SK-N-SH (cell line): ENCODE data around the gene STEAP3. TPM values are rescaled to one million over a fixed set of nuclear protein-coding genes. Genes with fewer than 3 reads are reported as not detected.

ENCODE experiments used
- CTCF ChIA-PET: fragments of 300-600, 350-600 bp; formaldehyde crosslinking; extraction: SDS; loops from one replicate; lab custom pipeline; 2021; lab: Yijun Ruan, JAX
- POLR2A ChIA-PET: fragments of 350-600 bp; sonication (Branson Sonifier 250); formaldehyde crosslinking; extraction: SDS; loops from one replicate; lab custom pipeline; 2020; ENCODE audit warnings: antibody characterized with exemption, inconsistent platforms; lab: Yijun Ruan, JAX
- DNase-seq: peaks from one replicate; pipeline ENCODE4 v3.0.0; 2012
- H2AFZ ChIP-seq: fragments of 200-600 bp; sonication (generic); 2 replicates; pipeline ENCODE4 v1.8.1; 2016; ENCODE audit warnings: antibody characterized with exemption, mild to moderate bottlenecking, low read depth
- H3F3A ChIP-seq: fragments of 200-600 bp; sonication (generic); replicated peaks from 2 replicates; pipeline ENCODE3; 2016; ENCODE audit warnings: antibody characterized with exemption, mild to moderate bottlenecking; ENCODE audit not compliant: insufficient read depth
- H3K27ac ChIP-seq, 2 experiments: fragments of 200-500 bp in 1 of 2; fragments of 200-600 bp in 1 of 2; sonication (Bioruptor generic) in 1 of 2; sonication (generic), shearing (Covaris generic) in 1 of 2; 2 replicates each; pipeline versions ENCODE4 v1.5.1 to v1.6.1; 2014 to 2016; ENCODE audit warnings: low read depth in 2 of 2, inconsistent platforms in 1 of 2, low read length in 1 of 2, mild to moderate bottlenecking in 1 of 2, mixed read lengths in 1 of 2
- H3K27me3 ChIP-seq: fragments of 200-600 bp; sonication (generic), shearing (Covaris generic); 2 replicates; pipeline ENCODE4 v1.6.1; 2016; ENCODE audit warnings: mixed run types; ENCODE audit not compliant: insufficient read depth
- H3K36me3 ChIP-seq, 2 experiments: fragments of 200-500 bp in 1 of 2; fragments of 200-600 bp in 1 of 2; sonication (Bioruptor generic) in 1 of 2; sonication (generic) in 1 of 2; replicated peaks in 1 of 2; 2 replicates each; pipeline versions ENCODE3 to v1.5.1; 2014 to 2016; ENCODE audit warnings: low read length in 1 of 2, mild to moderate bottlenecking in 1 of 2; ENCODE audit not compliant: insufficient read depth in 2 of 2, control insufficient read depth in 1 of 2
- H3K4me1 ChIP-seq, 2 experiments: fragments of 200-500 bp in 1 of 2; fragments of 200-600 bp in 1 of 2; sonication (Bioruptor generic) in 1 of 2; sonication (generic), shearing (Covaris generic) in 1 of 2; 2 replicates each; pipeline versions ENCODE4 v1.5.1 to v1.6.1; 2014 to 2016; ENCODE audit warnings: low read depth in 1 of 2, low read length in 1 of 2, mixed run types in 1 of 2; ENCODE audit not compliant: insufficient read depth in 2 of 2, control insufficient read depth in 1 of 2
- H3K4me2 ChIP-seq: fragments of 200-600 bp; sonication (generic), shearing (Covaris generic); 2 replicates; pipeline ENCODE4 v1.6.1; 2017; ENCODE audit warnings: mixed run types
- H3K4me3 ChIP-seq, 2 experiments: fragments of 200-500 bp in 1 of 2; fragments of 200-600 bp in 1 of 2; sonication (Bioruptor generic) in 1 of 2; sonication (generic), shearing (Covaris generic) in 1 of 2; 2 replicates each; pipeline versions ENCODE4 v1.5.1 to v1.8.1; 2014 to 2016; ENCODE audit warnings: low read depth in 2 of 2, inconsistent platforms in 1 of 2, low read length in 1 of 2, mild to moderate bottlenecking in 1 of 2, mixed read lengths in 1 of 2, moderate library complexity in 1 of 2
- H3K79me2 ChIP-seq: fragments of 200-600 bp; sonication (generic); 2 replicates; pipeline ENCODE4 v1.8.1; 2017; ENCODE audit warnings: mild to moderate bottlenecking; ENCODE audit not compliant: insufficient read depth
- H3K9ac ChIP-seq: fragments of 200-600 bp; sonication (generic); 2 replicates; pipeline ENCODE4 v1.6.1; 2017; ENCODE audit warnings: mixed run types
- H3K9me2 ChIP-seq: fragments of 200-600 bp; sonication (generic); 2 replicates; pipeline ENCODE4 v1.6.1; 2017; ENCODE audit warnings: mixed run types
- H3K9me3 ChIP-seq: fragments of 200-600 bp; sonication (generic); 2 replicates; pipeline ENCODE4 v1.6.1; 2017; ENCODE audit warnings: mixed run types, mild to moderate bottlenecking, moderate library complexity
- H4K20me1 ChIP-seq: fragments of 200-600 bp; sonication (generic); 2 replicates; pipeline ENCODE4 v1.6.1; 2017; ENCODE audit warnings: mild to moderate bottlenecking, mixed run types; ENCODE audit not compliant: insufficient read depth
- FOSL2 ChIP-seq: IDR thresholded peaks from 2 replicates; pipeline ENCODE4 v1.4.0; 2012; ENCODE audit warnings: low read depth, mild to moderate bottlenecking, moderate library complexity, borderline replicate concordance
- GABPA ChIP-seq: IDR thresholded peaks from 2 replicates; pipeline ENCODE4 v1.4.0; 2012; ENCODE audit warnings: low read depth, mild to moderate bottlenecking
- JUND ChIP-seq: IDR thresholded peaks from 2 replicates; pipeline ENCODE4 v1.4.0; 2012
- MEF2A ChIP-seq: IDR thresholded peaks from 2 replicates; pipeline ENCODE4 v1.4.0; 2012; ENCODE audit warnings: low read depth, borderline replicate concordance
- POLR2AphosphoS5 ChIP-seq: IDR thresholded peaks from 2 replicates; pipeline ENCODE4 v1.6.1; 2012; ENCODE audit warnings: low read depth, low read length
- RAD21 ChIP-seq: IDR thresholded peaks from 2 replicates; pipeline ENCODE4 v1.6.1; 2012; ENCODE audit warnings: mild to moderate bottlenecking, low read length
- RXRA ChIP-seq: IDR thresholded peaks from 2 replicates; pipeline ENCODE4 v1.4.0; 2012; ENCODE audit warnings: low read depth, mild to moderate bottlenecking, borderline replicate concordance
- SMC3 ChIP-seq: IDR thresholded peaks from 2 replicates; pipeline ENCODE4 v1.6.1; 2012; ENCODE audit warnings: low read depth, low read length, improper control_type of control experiment
- TCF12 ChIP-seq: IDR thresholded peaks from 2 replicates; pipeline ENCODE4 v1.4.0; 2012
- TEAD4 ChIP-seq: IDR thresholded peaks from 2 replicates; pipeline ENCODE4 v1.4.0; 2012; ENCODE audit warnings: mild to moderate bottlenecking, borderline replicate concordance; ENCODE audit not compliant: insufficient read depth
- WGBS: methylation state at CpG from one replicate; pipeline ENCODE4 v1.1.6; 2017; ENCODE audit warnings: low lambda C conversion rate; 5-methylcytosine and 5-hydroxymethylcytosine counted together
- polyA plus RNA-seq, 3 experiments: library from polyadenylated mRNA; depleted of rRNA; stranded (reverse); fragments of >200 nt; gene quantifications; 2 replicates each; pipeline ENCODE4 v1.2.3, GENCODE V29; 2012
- TF ChIP-seq, protein P1 (sequence below): IDR thresholded peaks from 2 replicates; pipeline ENCODE4 v1.4.0; 2012; ENCODE audit warnings: low read depth
- TF ChIP-seq, protein P2 (sequence below): IDR thresholded peaks from 2 replicates; pipeline ENCODE4; 2012
- TF ChIP-seq, protein P3 (sequence below): fragments of 150-350 bp; IDR thresholded peaks from 2 replicates; pipeline ENCODE4 v1.6.1; 2017; ENCODE audit warnings: antibody characterized with exemption, low read length, low read depth, borderline replicate concordance
- TF ChIP-seq, protein P4 (sequence below): IDR thresholded peaks from 2 replicates; pipeline ENCODE4 v1.6.1; 2012; ENCODE audit warnings: mild to moderate bottlenecking, low read depth, low read length, moderate library complexity
- TF ChIP-seq, protein P5 (sequence below): fragments of 150-350 bp; IDR thresholded peaks from 2 replicates; pipeline ENCODE4 v1.6.1; 2016; ENCODE audit warnings: mild to moderate bottlenecking, low read depth, low read length
- TF ChIP-seq, protein P6 (sequence below): fragments of 200-600 bp; sonication (generic); IDR thresholded peaks from 2 replicates; pipeline ENCODE4 v1.6.1; 2017; ENCODE audit warnings: antibody characterized with exemption, mild to moderate bottlenecking, moderate library complexity

Gene STEAP3
- polyA plus RNA-seq, 1 of the 3 experiments (the other 2 are of a cell fraction): 30.6 TPM

DNA sequence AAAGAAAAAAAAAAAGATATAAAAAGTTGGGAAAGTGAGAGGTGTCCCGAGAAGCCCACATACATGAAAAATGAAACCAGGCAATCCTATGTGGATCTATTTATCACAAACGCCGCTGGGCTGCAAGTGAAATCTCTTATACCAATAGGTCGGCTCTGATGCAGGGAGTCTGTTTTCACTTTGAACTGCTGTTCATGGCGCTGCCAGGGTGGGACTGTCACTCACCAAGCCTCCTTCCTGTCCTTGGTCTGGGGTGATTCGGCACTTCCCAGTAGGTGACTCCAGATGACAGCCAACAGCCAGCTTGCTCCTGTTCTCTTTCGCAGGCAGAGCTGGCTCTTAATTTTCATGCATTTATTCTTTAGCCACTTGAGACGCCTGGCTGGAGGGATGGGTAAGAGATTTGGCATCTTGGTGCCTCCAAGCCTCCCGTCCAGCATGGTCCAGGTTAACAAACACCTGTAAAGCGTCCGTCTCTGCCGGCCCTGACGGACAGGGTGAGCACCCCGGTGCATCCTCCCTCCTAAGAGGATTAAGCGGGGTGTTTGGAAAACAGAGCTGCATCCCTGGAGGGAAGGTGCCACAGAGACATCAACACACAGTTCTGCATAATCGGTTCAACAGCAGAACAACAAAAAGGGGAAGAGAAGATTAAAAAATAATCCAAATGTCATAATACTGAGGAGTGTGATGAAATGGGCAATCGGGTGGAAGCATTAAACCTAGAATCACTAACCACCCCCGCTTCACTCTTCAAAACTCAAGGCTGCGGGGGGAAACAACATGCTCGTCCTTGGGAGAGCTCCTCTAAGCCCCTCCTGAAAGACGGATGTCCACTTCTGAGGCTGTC is 58.7 kb downstream of the STEAP3 start:
- Histone ChIP-seq H3K9me2 (no peaks in the 10 kb centered on the region), H2AFZ (no peak overlapping the region), H3K9me3 (no peaks in the 10 kb centered on the region), H3K27ac (no peak overlapping the region), H3K79me2 (no peaks in the 10 kb centered on the region), H3F3A (no peaks in the 10 kb centered on the region), H3K4me1 (no peaks in the 10 kb centered on the region), H3K36me3 (no peaks in the 10 kb centered on the region), H3K4me3 (no peak overlapping the region), H3K9ac (no peak overlapping the region), H3K4me2 (no peak overlapping the region), H3K27me3 (no peaks in the 10 kb centered on the region), H4K20me1 (no peaks in the 10 kb centered on the region)
- POLR2A ChIA-PET: no interaction called here
- TF ChIP-seq, protein P1, sequence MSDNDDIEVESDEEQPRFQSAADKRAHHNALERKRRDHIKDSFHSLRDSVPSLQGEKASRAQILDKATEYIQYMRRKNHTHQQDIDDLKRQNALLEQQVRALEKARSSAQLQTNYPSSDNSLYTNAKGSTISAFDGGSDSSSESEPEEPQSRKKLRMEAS: no peak
- TF ChIP-seq, protein P2, sequence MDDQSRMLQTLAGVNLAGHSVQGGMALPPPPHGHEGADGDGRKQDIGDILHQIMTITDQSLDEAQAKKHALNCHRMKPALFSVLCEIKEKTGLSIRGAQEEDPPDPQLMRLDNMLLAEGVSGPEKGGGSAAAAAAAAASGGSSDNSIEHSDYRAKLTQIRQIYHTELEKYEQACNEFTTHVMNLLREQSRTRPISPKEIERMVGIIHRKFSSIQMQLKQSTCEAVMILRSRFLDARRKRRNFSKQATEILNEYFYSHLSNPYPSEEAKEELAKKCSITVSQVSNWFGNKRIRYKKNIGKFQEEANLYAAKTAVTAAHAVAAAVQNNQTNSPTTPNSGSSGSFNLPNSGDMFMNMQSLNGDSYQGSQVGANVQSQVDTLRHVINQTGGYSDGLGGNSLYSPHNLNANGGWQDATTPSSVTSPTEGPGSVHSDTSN: no peak
- TF ChIP-seq SMC3: no peak
- TF ChIP-seq, protein P3, sequence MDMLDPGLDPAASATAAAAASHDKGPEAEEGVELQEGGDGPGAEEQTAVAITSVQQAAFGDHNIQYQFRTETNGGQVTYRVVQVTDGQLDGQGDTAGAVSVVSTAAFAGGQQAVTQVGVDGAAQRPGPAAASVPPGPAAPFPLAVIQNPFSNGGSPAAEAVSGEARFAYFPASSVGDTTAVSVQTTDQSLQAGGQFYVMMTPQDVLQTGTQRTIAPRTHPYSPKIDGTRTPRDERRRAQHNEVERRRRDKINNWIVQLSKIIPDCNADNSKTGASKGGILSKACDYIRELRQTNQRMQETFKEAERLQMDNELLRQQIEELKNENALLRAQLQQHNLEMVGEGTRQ: no peak
- TF ChIP-seq GABPA: no peak
- no peak for TF ChIP-seq TEAD4
- TF ChIP-seq, protein P4, sequence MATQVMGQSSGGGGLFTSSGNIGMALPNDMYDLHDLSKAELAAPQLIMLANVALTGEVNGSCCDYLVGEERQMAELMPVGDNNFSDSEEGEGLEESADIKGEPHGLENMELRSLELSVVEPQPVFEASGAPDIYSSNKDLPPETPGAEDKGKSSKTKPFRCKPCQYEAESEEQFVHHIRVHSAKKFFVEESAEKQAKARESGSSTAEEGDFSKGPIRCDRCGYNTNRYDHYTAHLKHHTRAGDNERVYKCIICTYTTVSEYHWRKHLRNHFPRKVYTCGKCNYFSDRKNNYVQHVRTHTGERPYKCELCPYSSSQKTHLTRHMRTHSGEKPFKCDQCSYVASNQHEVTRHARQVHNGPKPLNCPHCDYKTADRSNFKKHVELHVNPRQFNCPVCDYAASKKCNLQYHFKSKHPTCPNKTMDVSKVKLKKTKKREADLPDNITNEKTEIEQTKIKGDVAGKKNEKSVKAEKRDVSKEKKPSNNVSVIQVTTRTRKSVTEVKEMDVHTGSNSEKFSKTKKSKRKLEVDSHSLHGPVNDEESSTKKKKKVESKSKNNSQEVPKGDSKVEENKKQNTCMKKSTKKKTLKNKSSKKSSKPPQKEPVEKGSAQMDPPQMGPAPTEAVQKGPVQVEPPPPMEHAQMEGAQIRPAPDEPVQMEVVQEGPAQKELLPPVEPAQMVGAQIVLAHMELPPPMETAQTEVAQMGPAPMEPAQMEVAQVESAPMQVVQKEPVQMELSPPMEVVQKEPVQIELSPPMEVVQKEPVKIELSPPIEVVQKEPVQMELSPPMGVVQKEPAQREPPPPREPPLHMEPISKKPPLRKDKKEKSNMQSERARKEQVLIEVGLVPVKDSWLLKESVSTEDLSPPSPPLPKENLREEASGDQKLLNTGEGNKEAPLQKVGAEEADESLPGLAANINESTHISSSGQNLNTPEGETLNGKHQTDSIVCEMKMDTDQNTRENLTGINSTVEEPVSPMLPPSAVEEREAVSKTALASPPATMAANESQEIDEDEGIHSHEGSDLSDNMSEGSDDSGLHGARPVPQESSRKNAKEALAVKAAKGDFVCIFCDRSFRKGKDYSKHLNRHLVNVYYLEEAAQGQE: no peak
- TF ChIP-seq FOSL2: no peak
- TF ChIP-seq, protein P5, sequence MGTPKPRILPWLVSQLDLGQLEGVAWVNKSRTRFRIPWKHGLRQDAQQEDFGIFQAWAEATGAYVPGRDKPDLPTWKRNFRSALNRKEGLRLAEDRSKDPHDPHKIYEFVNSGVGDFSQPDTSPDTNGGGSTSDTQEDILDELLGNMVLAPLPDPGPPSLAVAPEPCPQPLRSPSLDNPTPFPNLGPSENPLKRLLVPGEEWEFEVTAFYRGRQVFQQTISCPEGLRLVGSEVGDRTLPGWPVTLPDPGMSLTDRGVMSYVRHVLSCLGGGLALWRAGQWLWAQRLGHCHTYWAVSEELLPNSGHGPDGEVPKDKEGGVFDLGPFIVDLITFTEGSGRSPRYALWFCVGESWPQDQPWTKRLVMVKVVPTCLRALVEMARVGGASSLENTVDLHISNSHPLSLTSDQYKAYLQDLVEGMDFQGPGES: no peak
- TF ChIP-seq TCF12: no peak
- no peak for TF ChIP-seq RAD21
- TF ChIP-seq, protein P6, sequence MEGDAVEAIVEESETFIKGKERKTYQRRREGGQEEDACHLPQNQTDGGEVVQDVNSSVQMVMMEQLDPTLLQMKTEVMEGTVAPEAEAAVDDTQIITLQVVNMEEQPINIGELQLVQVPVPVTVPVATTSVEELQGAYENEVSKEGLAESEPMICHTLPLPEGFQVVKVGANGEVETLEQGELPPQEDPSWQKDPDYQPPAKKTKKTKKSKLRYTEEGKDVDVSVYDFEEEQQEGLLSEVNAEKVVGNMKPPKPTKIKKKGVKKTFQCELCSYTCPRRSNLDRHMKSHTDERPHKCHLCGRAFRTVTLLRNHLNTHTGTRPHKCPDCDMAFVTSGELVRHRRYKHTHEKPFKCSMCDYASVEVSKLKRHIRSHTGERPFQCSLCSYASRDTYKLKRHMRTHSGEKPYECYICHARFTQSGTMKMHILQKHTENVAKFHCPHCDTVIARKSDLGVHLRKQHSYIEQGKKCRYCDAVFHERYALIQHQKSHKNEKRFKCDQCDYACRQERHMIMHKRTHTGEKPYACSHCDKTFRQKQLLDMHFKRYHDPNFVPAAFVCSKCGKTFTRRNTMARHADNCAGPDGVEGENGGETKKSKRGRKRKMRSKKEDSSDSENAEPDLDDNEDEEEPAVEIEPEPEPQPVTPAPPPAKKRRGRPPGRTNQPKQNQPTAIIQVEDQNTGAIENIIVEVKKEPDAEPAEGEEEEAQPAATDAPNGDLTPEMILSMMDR: no peak
- TF ChIP-seq RXRA: no peak
- no peak for TF ChIP-seq MEF2A
- no peak for TF ChIP-seq JUND
- no peak for TF ChIP-seq POLR2AphosphoS5
- no peak for DNase-seq
- WGBS: 82% methylated on average over 21 of the region's 21 CpGs
- CTCF ChIA-PET: interaction anchor here (0.7 to 1.3 kb wide), 3 partner anchors 8 to 271 kb away, joined by 3 to 4 read pairs (median 3); no protein-coding TSS in a partner anchor
